HepG2 (cell line): ENCODE data around the gene GPR65. TPM values are rescaled to one million over a fixed set of nuclear protein-coding genes. Genes with fewer than 3 reads are reported as not detected.

Source experiments
- ATAC-seq: fragments of 200-7000 bp; cut with Tn5 transposase; 3 replicates; pipeline ENCODE4 v1.9.1; 2020; ENCODE audit warnings: mild to moderate bottlenecking, moderate library complexity
- BruUV-seq: library from RNA; stranded (reverse); fragments of 400-500 nt; replicated peaks from 2 replicates; lab custom pipeline; 2021; lab: Mats Ljungman, UMichigan
- CTCF ChIA-PET: fragments of 300-600 bp; formaldehyde crosslinking; extraction: SDS; loops from one replicate; lab custom pipeline; 2021; ENCODE audit warnings: low total read pairs, inconsistent platforms, low intra/inter-chr PET ratio; lab: Yijun Ruan, JAX
- POLR2A ChIA-PET: fragments of 350-600 bp; sonication (Branson Sonifier 250); formaldehyde crosslinking; loops from one replicate; lab custom pipeline; 2020; ENCODE audit warnings: antibody characterized with exemption, inconsistent platforms; lab: Yijun Ruan, JAX
- DNase-seq: peaks from one replicate; pipeline ENCODE4 v3.0.0-alpha.2; 2015; ENCODE audit warnings: low spot score
- FAIRE-seq: peaks from 3 replicates; lab custom pipeline; 2011; peaks lifted over from hg19 to GRCh38; lab: Jason Lieb, UNC
- H2AFZ ChIP-seq: one replicate; pipeline ENCODE4 v1.6.1; 2011; ENCODE audit warnings: low read length, inconsistent platforms
- H3K27ac ChIP-seq: fragments of 300-600 bp; 3 replicates; pipeline ENCODE4 v1.8.0; 2011; ENCODE audit warnings: mixed run types, mild to moderate bottlenecking, mixed read lengths, low read length, inconsistent platforms; ENCODE audit not compliant: insufficient read depth; ENCODE audit errors: extremely low read length
- H3K27me3 ChIP-seq, 2 experiments: fragments of 200-600 bp in 1 of 2; 2 replicates in 1 of 2; 3 replicates in 1 of 2; pipeline versions ENCODE4 v1.6.0 to v1.8.0; 2011; ENCODE audit warnings: low read length in 2 of 2, mild to moderate bottlenecking in 2 of 2, moderate library complexity in 2 of 2, inconsistent platforms in 1 of 2; ENCODE audit not compliant: insufficient read depth in 2 of 2, control insufficient read depth in 1 of 2
- H3K36me3 ChIP-seq, 2 experiments: fragments of 200-600 bp in 1 of 2; replicated peaks in 1 of 2; 2 replicates in 1 of 2; 3 replicates in 1 of 2; pipeline versions ENCODE4 v1.5.1 to v1.8.0; 2011; ENCODE audit warnings: low read length in 2 of 2, inconsistent platforms in 1 of 2; ENCODE audit not compliant: insufficient read depth in 2 of 2, control insufficient read depth in 1 of 2
- H3K4me1 ChIP-seq: 2 replicates; pipeline ENCODE4 v1.5.1; 2012; ENCODE audit warnings: low read length, inconsistent platforms; ENCODE audit not compliant: insufficient read depth
- H3K4me2 ChIP-seq: 2 replicates; pipeline ENCODE4 v1.6.0; 2011; ENCODE audit warnings: low read depth, low read length, inconsistent platforms
- H3K4me3 ChIP-seq, 3 experiments: fragments of 200-600 bp in 1 of 3; sonication (generic), shearing (Covaris generic) in 1 of 3; replicated peaks in 1 of 3; 2 replicates each; pipeline ENCODE4 v1.5.1; 2011 to 2016; ENCODE audit warnings: low read length in 3 of 3, inconsistent platforms in 2 of 3, low read depth in 2 of 3, mild to moderate bottlenecking in 2 of 3, control low read depth in 1 of 3, mixed read lengths in 1 of 3; ENCODE audit not compliant: insufficient read depth in 1 of 3
- H3K79me2 ChIP-seq: one replicate; pipeline ENCODE4 v1.6.1; 2011; ENCODE audit warnings: low read length, inconsistent platforms; ENCODE audit not compliant: insufficient read depth
- H3K9ac ChIP-seq: 2 replicates; pipeline ENCODE4 v1.6.0; 2011; ENCODE audit warnings: mild to moderate bottlenecking, low read depth, low read length, inconsistent platforms; ENCODE audit not compliant: insufficient read depth
- H3K9me3 ChIP-seq: 2 replicates; pipeline ENCODE4 v1.5.1; 2012; ENCODE audit warnings: mild to moderate bottlenecking, low read length
- H4K20me1 ChIP-seq: 2 replicates; pipeline ENCODE4 v1.6.0; 2011; ENCODE audit warnings: inconsistent platforms, mild to moderate bottlenecking, low read length, moderate library complexity; ENCODE audit not compliant: insufficient read depth
- ARID5B ChIP-seq: IDR thresholded peaks from 2 replicates; pipeline ENCODE4 v1.4.0; 2020; ENCODE audit warnings: mild to moderate bottlenecking, missing genetic modification reagents
- CREB1 ChIP-seq, 2 experiments: fragments of 450-650 bp in 1 of 2; IDR thresholded peaks; 2 replicates each; pipeline ENCODE4 v1.6.1; 2016 to 2017; ENCODE audit warnings: control low read depth in 1 of 2, mild to moderate bottlenecking in 1 of 2, missing compliant biosample characterization in 1 of 2, missing genetic modification characterization in 1 of 2
- ERF ChIP-seq: IDR thresholded peaks from 2 replicates; pipeline ENCODE4 v1.6.1; 2018; ENCODE audit warnings: missing biosample characterization, missing genetic modification reagents
- GATAD2A ChIP-seq: IDR thresholded peaks from 2 replicates; pipeline ENCODE4 v1.6.1; 2016
- MIXL1 ChIP-seq: IDR thresholded peaks from 2 replicates; pipeline ENCODE4 v1.6.1; 2016
- MTA3 ChIP-seq: sonication (generic); formaldehyde crosslinking; IDR thresholded peaks from 2 replicates; pipeline ENCODE4 v1.4.0; 2020; ENCODE audit warnings: missing genetic modification reagents
- RAD21 ChIP-seq: fragments of 450-650 bp; formaldehyde crosslinking; IDR thresholded peaks from 2 replicates; pipeline ENCODE4 v1.5.0; 2020; ENCODE audit warnings: mild to moderate bottlenecking
- SMAD3 ChIP-seq: sonication (generic); formaldehyde crosslinking; IDR thresholded peaks from 2 replicates; pipeline ENCODE4 v1.4.0; 2020; ENCODE audit warnings: missing genetic modification reagents
- STAG1 ChIP-seq: sonication (generic); formaldehyde crosslinking; IDR thresholded peaks from 2 replicates; pipeline ENCODE4 v1.4.0; 2020; ENCODE audit warnings: missing genetic modification reagents
- XRCC5 ChIP-seq: fragments of 200-400 bp; formaldehyde crosslinking; optimal IDR thresholded peaks from 2 replicates; pipeline ENCODE3; 2017; ENCODE audit warnings: mild to moderate bottlenecking, low read length
- YEATS2 ChIP-seq: sonication (generic); formaldehyde crosslinking; IDR thresholded peaks from 2 replicates; pipeline ENCODE4 v1.4.0; 2020; ENCODE audit warnings: missing genetic modification reagents, borderline replicate concordance
- ZMYM3 ChIP-seq: sonication (generic); formaldehyde crosslinking; IDR thresholded peaks from 2 replicates; pipeline ENCODE4 v1.5.1; 2020; ENCODE audit warnings: mild to moderate bottlenecking, missing genetic modification reagents
- ZMYM4 ChIP-seq: sonication (generic); formaldehyde crosslinking; IDR thresholded peaks from 2 replicates; pipeline ENCODE4 v1.8.1; 2023; ENCODE audit warnings: mild to moderate bottlenecking, missing genetic modification reagents
- ZNF713 ChIP-seq: sonication (generic); formaldehyde crosslinking; IDR thresholded peaks from 2 replicates; pipeline ENCODE4 v1.4.0; 2020; ENCODE audit warnings: mild to moderate bottlenecking, missing genetic modification reagents
- ZNF75D ChIP-seq: sonication (generic); formaldehyde crosslinking; IDR thresholded peaks from 2 replicates; pipeline ENCODE4 v1.8.1; 2023; ENCODE audit warnings: missing genetic modification reagents, mild to moderate bottlenecking, borderline replicate concordance
- WGBS: methylation state at CpG from one replicate; pipeline ENCODE4 v1.1.6; 2017; ENCODE audit warnings: low lambda C conversion rate; 5-methylcytosine and 5-hydroxymethylcytosine counted together
- in situ Hi-C: cut with HindIII; loops from 2 replicates; pipeline ENCODE4 v1.10.0; 2017; ENCODE audit warnings: low pct_unique_long_range_greater_than_20kb; ENCODE audit not compliant: extremely low pct_ligation_motif_present
- intact Hi-C: fragments of 100-400 bp; cut with micrococcal nuclease; formaldehyde crosslinking; loops from one replicate; pipeline ENCODE4 v1.10.0; 2022; ENCODE audit not compliant: unreplicated experiment
- polyA plus RNA-seq, 8 experiments: library from polyadenylated mRNA; depleted of rRNA in 3 of 8; stranded (reverse) in 7 of 8; unstranded in 1 of 8; fragments of >200 nt; fragmentation: Illumina TruSeq in 4 of 8; extraction: Trizol in 4 of 8; gene quantifications; 2 replicates each; pipeline versions ENCODE4 v1.2.1 to v1.2.3, GENCODE V29; 2011 to 2016; ENCODE audit warnings: low read depth in 4 of 8, missing spikeins in 1 of 8, mixed read lengths in 1 of 8; ENCODE audit not compliant: insufficient read depth in 1 of 8
- total RNA-seq, 5 experiments: library from RNA; depleted of rRNA; stranded (reverse); fragments of >200 nt; fragmentation: Illumina TruSeq; extraction: Trizol; gene quantifications; 2 replicates each; pipeline ENCODE4 v1.2.3, GENCODE V29; 2016; ENCODE audit warnings: low read depth in 1 of 5
- TF ChIP-seq, protein P1 (sequence below): sonication (generic); formaldehyde crosslinking; IDR thresholded peaks from 2 replicates; pipeline ENCODE4 v1.5.0; 2020; ENCODE audit warnings: mild to moderate bottlenecking, missing genetic modification reagents, moderate library complexity
- TF ChIP-seq, protein P2 (sequence below): sonication (generic); formaldehyde crosslinking; conservative IDR thresholded peaks from 2 replicates; pipeline ENCODE4 v1.8.1; 2023; ENCODE audit warnings: missing genetic modification reagents

GPR65 gene
- total and polyA plus RNA-seq, 2 of the 13 experiments (the other 11 are each of a cell fraction or from before 2014, with no cell fraction given) = not detected

DNA sequence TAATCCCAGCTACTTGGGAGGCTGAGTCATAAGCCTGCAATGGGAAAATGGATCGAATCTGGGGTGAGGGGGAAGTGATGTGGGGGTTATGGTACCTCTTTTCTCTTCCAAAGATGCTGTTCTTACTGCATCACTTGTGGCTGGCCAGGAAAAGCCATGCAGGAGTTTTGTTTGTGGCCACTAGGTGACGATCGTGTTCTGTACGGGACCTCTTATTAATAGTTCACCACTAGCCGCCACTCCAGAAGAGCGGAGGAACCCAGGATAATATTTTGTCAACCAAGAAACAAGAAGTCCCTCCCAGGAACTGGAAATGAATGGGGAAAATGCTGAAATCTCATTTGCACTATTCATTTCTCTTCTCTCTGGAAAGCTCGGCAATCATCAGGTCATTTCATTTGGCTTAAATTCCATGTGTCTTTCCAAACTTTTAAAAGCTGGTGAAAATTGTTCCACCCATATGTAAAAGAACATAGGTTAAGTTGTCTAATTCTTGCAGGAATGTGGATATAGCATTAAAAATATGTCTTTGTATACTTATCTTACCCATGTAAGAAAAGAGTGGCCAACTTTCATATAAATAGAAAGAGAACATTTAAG lies 8.9 kb downstream of the GPR65 start:
- peak; percentile 99 for ATAC-seq
- Histone ChIP-seq H3K4me1 (peaks cover 12% of the 10 kb centered on the region; the same call in 1 of the 2 replicates), H3K27me3 (no peaks in the 10 kb centered on the region), H2AFZ (no peak overlapping the region), H3K79me2 (no peaks in the 10 kb centered on the region), H3K36me3 (no peaks in the 10 kb centered on the region), H3K4me3 (no peak overlapping the region), H3K9ac (no peak overlapping the region), H3K27ac (no peak overlapping the region), H4K20me1 (no peaks in the 10 kb centered on the region), H3K4me2 (no peak overlapping the region), H3K9me3 (no peaks in the 10 kb centered on the region)
- CTCF ChIA-PET = interaction anchor here (1.2 to 3.1 kb wide), 5 partner anchors 69 to 367 kb away, joined by 3 to 33 read pairs (median 4); no protein-coding TSS in a partner anchor
- intact Hi-C loops = loop anchor here (1.0 to 10.0 kb wide), 5 partner anchors 69 to 220 kb away; no protein-coding TSS in a partner anchor
- 34% methylated on average over 4 of the region's 7 CpGs for WGBS
- peak; percentile 90 for FAIRE-seq
- BruUV-seq = no TSS peak
- in situ Hi-C loops = loop anchor here (5.0 to 25.0 kb wide), 3 partner anchors 153 to 373 kb away; partner anchors contain the start of gene SPATA7
- POLR2A ChIA-PET = no interaction called here
- DNase-seq = peak; percentile 66
- TF ChIP-seq ZNF75D (CRISPR knock-in tag) = no peak
- peak; percentile 81 for TF ChIP-seq MIXL1
- TF ChIP-seq ERF (CRISPR knock-in tag) = 0 out of 2 replicates have a peak, but pooled peaks have one; percentile 29
- no peak for TF ChIP-seq ZNF713 (CRISPR knock-in tag)
- TF ChIP-seq SMAD3 (CRISPR knock-in tag) = 0 out of 2 replicates have a peak, but pooled peaks have one; percentile 23
- TF ChIP-seq, protein P1, sequence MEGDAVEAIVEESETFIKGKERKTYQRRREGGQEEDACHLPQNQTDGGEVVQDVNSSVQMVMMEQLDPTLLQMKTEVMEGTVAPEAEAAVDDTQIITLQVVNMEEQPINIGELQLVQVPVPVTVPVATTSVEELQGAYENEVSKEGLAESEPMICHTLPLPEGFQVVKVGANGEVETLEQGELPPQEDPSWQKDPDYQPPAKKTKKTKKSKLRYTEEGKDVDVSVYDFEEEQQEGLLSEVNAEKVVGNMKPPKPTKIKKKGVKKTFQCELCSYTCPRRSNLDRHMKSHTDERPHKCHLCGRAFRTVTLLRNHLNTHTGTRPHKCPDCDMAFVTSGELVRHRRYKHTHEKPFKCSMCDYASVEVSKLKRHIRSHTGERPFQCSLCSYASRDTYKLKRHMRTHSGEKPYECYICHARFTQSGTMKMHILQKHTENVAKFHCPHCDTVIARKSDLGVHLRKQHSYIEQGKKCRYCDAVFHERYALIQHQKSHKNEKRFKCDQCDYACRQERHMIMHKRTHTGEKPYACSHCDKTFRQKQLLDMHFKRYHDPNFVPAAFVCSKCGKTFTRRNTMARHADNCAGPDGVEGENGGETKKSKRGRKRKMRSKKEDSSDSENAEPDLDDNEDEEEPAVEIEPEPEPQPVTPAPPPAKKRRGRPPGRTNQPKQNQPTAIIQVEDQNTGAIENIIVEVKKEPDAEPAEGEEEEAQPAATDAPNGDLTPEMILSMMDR (CRISPR knock-in tag) = peak; percentile 90
- TF ChIP-seq ZMYM3 (CRISPR knock-in tag) = no peak
- TF ChIP-seq ZMYM4 = 0 out of 2 replicates have a peak, but pooled peaks have one; percentile 15
- peak; percentile 95 for TF ChIP-seq STAG1 (CRISPR knock-in tag)
- 0 out of 2 replicates have a peak, but pooled peaks have one; percentile 29 for TF ChIP-seq GATAD2A (CRISPR knock-in tag)
- no peak for TF ChIP-seq CREB1 (IDR thresholded peaks at IDR 0.05)
- 0 out of 2 replicates have a peak, but pooled peaks have one; percentile 11 for TF ChIP-seq CREB1 (CRISPR knock-in tag; IDR thresholded peaks at IDR 0.05)
- TF ChIP-seq XRCC5 = peak; percentile 56
- TF ChIP-seq YEATS2 (CRISPR knock-in tag) = peak; percentile 32; the same call in 1 of the 2 replicates
- peak; percentile 91 for TF ChIP-seq RAD21 (CRISPR knock-in tag)
- TF ChIP-seq MTA3 = no peak
- 0 out of 2 replicates have a peak, but pooled peaks have one; percentile 13 for TF ChIP-seq ARID5B (CRISPR knock-in tag)
- TF ChIP-seq, protein P2, sequence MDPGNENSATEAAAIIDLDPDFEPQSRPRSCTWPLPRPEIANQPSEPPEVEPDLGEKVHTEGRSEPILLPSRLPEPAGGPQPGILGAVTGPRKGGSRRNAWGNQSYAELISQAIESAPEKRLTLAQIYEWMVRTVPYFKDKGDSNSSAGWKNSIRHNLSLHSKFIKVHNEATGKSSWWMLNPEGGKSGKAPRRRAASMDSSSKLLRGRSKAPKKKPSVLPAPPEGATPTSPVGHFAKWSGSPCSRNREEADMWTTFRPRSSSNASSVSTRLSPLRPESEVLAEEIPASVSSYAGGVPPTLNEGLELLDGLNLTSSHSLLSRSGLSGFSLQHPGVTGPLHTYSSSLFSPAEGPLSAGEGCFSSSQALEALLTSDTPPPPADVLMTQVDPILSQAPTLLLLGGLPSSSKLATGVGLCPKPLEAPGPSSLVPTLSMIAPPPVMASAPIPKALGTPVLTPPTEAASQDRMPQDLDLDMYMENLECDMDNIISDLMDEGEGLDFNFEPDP (CRISPR knock-in tag) = no peak
